Ishikawa (cell line): ENCODE measurements around the gene CAST.

Source experiments
- EP300 ChIP-seq: IDR thresholded peaks from 2 replicates; pipeline ENCODE4 v1.6.1; 2012; ENCODE audit warnings: borderline replicate concordance
- FOXM1 ChIP-seq: IDR thresholded peaks from 2 replicates; pipeline ENCODE4 v1.6.1; 2012; ENCODE audit warnings: low read depth, borderline replicate concordance
- MAX ChIP-seq: IDR thresholded peaks from 2 replicates; pipeline ENCODE4 v1.6.1; 2012
- RAD21 ChIP-seq: IDR thresholded peaks from 2 replicates; pipeline ENCODE4 v1.6.1; 2012; ENCODE audit warnings: low read depth
- REST ChIP-seq: IDR thresholded peaks from 2 replicates; pipeline ENCODE4 v1.6.1; 2012; ENCODE audit warnings: low read depth, mild to moderate bottlenecking
- TAF1 ChIP-seq: IDR thresholded peaks from 2 replicates; pipeline ENCODE4 v1.6.1; 2012; ENCODE audit warnings: low read depth, mild to moderate bottlenecking
- USF1 ChIP-seq: IDR thresholded peaks from 2 replicates; pipeline ENCODE4 v1.6.1; 2012
- YY1 ChIP-seq: IDR thresholded peaks from 2 replicates; pipeline ENCODE4 v1.6.1; 2012; ENCODE audit warnings: low read depth
- ZBTB7A ChIP-seq: IDR thresholded peaks from 2 replicates; pipeline ENCODE4 v1.6.1; 2012; ENCODE audit warnings: low read depth

DNA sequence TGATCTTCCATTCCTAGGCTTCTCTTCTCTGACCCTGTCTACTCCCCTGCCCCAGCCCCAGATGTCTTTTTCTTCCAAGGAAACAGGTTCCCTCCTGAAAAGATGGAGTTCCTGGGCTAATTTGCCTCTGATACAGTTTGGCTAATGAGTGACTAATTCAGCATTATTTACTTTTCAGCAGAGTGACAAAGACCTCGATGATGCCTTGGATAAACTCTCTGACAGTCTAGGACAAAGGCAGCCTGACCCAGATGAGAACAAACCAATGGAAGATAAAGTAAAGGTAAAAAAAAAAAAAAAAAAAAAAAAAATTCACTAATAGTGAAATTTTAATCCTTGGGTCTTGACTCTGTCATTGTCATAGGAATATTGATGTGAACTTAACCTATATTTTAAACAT, 102.9 kb downstream of the CAST start:
- TF ChIP-seq REST = no peak
- TF ChIP-seq EP300 = no peak
- TF ChIP-seq FOXM1 = no peak
- TF ChIP-seq RAD21 = no peak
- TF ChIP-seq TAF1 = no peak
- no peak for TF ChIP-seq USF1
- no peak for TF ChIP-seq ZBTB7A
- TF ChIP-seq MAX = no peak
- TF ChIP-seq YY1 = no peak
